Osteoblast (primary cell): ENCODE data around the gene DDN. TPM values are rescaled to one million over a fixed set of nuclear protein-coding genes. Genes with fewer than 3 reads are reported as not detected.

ENCODE experiments used
- DNase-seq: peaks from one replicate; pipeline ENCODE4 v3.0.0; 2011; ENCODE audit warnings: low spot score, mixed read lengths; ENCODE audit not compliant: insufficient read length; ENCODE audit errors: missing footprints
- H2AFZ ChIP-seq: 2 replicates; pipeline ENCODE4 v1.6.0; 2011; ENCODE audit warnings: mild to moderate bottlenecking, low read length
- H3K27ac ChIP-seq: 2 replicates; pipeline ENCODE4 v1.5.1; 2011; ENCODE audit warnings: mild to moderate bottlenecking, low read depth, low read length, moderate library complexity
- H3K27me3 ChIP-seq: 2 replicates; pipeline ENCODE4 v1.6.0; 2012; ENCODE audit warnings: mild to moderate bottlenecking, control low read depth, inconsistent platforms, low read length, moderate library complexity; ENCODE audit not compliant: insufficient read depth
- H3K36me3 ChIP-seq: 2 replicates; pipeline ENCODE4 v1.5.1; 2011; ENCODE audit warnings: mild to moderate bottlenecking, low read length, control low read depth, moderate library complexity; ENCODE audit not compliant: insufficient read depth
- H3K4me1 ChIP-seq: 2 replicates; pipeline ENCODE4 v1.5.1; 2011; ENCODE audit warnings: mild to moderate bottlenecking, low read length, control low read depth, moderate library complexity; ENCODE audit not compliant: insufficient read depth
- H3K4me2 ChIP-seq: 2 replicates; pipeline ENCODE4 v1.6.0; 2011; ENCODE audit warnings: mild to moderate bottlenecking, low read length; ENCODE audit not compliant: insufficient read depth
- H3K4me3 ChIP-seq: fragments of 200-600 bp; sonication (generic); 3 replicates; pipeline ENCODE4 v1.5.1; 2012; ENCODE audit warnings: mild to moderate bottlenecking, low read length, inconsistent platforms; ENCODE audit not compliant: insufficient read depth
- H3K79me2 ChIP-seq: 2 replicates; pipeline ENCODE4 v1.6.0; 2012; ENCODE audit warnings: mild to moderate bottlenecking, low read length, control low read depth, inconsistent platforms; ENCODE audit not compliant: insufficient read depth
- H3K9me3 ChIP-seq: 2 replicates; pipeline ENCODE4 v1.5.1; 2011; ENCODE audit warnings: low read depth, low read length, control low read depth
- H4K20me1 ChIP-seq: 2 replicates; pipeline ENCODE4 v1.6.0; 2012; ENCODE audit warnings: mild to moderate bottlenecking, low read length, control low read depth; ENCODE audit not compliant: insufficient read depth
- total RNA-seq: library from RNA; depleted of rRNA; stranded (reverse); fragments of >200 nt; gene quantifications from 2 replicates; pipeline ENCODE4 v1.2.3, GENCODE V29; 2012
- TF ChIP-seq, protein P1 (sequence below): IDR thresholded peaks from 2 replicates; pipeline ENCODE4 v1.5.1; 2011; ENCODE audit warnings: mild to moderate bottlenecking, low read depth, low read length, moderate library complexity; ENCODE audit errors: extremely low read depth

Gene DDN
- total RNA-seq, 1 donor: under 0.01 TPM

GRCh38 chr12:48988030-48988649, 11.0 kb downstream of the DDN start:
- no peak overlapping the region for H3K4me2 ChIP-seq

GRCh38 chr12:48986720-48987291, 12.4 kb downstream of the DDN start:
- Histone ChIP-seq H2AFZ (no peak overlapping the region), H3K36me3 (no peaks in the 10 kb centered on the region), H3K79me2 (no peaks in the 10 kb centered on the region), H3K27ac (no peak overlapping the region), H3K4me3 (no peak overlapping the region), H4K20me1 (no peaks in the 10 kb centered on the region), H3K4me1 (no peaks in the 10 kb centered on the region), H3K27me3 (peaks cover 63% of the 10 kb centered on the region), H3K9me3 (no peaks in the 10 kb centered on the region), H3K4me2 (no peak overlapping the region)
- TF ChIP-seq, protein P1, sequence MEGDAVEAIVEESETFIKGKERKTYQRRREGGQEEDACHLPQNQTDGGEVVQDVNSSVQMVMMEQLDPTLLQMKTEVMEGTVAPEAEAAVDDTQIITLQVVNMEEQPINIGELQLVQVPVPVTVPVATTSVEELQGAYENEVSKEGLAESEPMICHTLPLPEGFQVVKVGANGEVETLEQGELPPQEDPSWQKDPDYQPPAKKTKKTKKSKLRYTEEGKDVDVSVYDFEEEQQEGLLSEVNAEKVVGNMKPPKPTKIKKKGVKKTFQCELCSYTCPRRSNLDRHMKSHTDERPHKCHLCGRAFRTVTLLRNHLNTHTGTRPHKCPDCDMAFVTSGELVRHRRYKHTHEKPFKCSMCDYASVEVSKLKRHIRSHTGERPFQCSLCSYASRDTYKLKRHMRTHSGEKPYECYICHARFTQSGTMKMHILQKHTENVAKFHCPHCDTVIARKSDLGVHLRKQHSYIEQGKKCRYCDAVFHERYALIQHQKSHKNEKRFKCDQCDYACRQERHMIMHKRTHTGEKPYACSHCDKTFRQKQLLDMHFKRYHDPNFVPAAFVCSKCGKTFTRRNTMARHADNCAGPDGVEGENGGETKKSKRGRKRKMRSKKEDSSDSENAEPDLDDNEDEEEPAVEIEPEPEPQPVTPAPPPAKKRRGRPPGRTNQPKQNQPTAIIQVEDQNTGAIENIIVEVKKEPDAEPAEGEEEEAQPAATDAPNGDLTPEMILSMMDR: no peak
- peak; percentile 62 for DNase-seq

More at GRCh38 chr12:48988030-48988649, 11.0 kb downstream of the DDN start:
- no peaks in the 10 kb centered on the region for H3K4me1 ChIP-seq
- peak; percentile 93 for DNase-seq
- H3K4me3 ChIP-seq: no peak overlapping the region
- no peaks in the 10 kb centered on the region for H4K20me1 ChIP-seq
- H3K36me3 ChIP-seq: no peaks in the 10 kb centered on the region
- no peaks in the 10 kb centered on the region for H3K79me2 ChIP-seq
- H3K27ac ChIP-seq: no peak overlapping the region
- H3K9me3 ChIP-seq: no peaks in the 10 kb centered on the region
- H2AFZ ChIP-seq: no peak overlapping the region
- TF ChIP-seq, protein P1: peak; percentile 93
- H3K27me3 ChIP-seq: peaks cover 56% of the 10 kb centered on the region

DNA sequence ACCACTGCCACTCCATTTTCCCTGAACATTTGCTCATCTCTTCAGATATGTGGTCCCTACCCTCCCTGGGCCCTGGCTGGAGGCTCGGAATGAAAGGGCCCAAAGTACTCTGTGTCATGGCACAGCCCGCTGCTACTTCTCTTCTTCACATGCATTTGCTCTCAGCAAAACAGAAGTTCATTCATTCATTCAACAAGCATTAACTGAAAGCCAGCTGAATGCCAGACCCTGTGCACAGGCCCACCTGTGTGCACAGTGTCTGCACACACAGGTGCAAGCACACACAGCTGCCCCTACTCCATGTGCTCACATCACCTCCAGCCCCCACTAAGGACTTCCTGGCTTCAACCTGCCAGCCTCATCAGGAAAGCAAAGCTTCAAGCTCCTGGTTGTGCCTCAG, 13.3 kb downstream of the DDN start:
- Histone ChIP-seq H3K9me3 (no peaks in the 10 kb centered on the region), H3K36me3 (no peaks in the 10 kb centered on the region), H3K27ac (no peak overlapping the region), H3K27me3 (peaks cover 72% of the 10 kb centered on the region), H3K4me1 (no peaks in the 10 kb centered on the region), H3K4me3 (no peak overlapping the region), H3K79me2 (no peaks in the 10 kb centered on the region), H4K20me1 (no peaks in the 10 kb centered on the region), H2AFZ (no peak overlapping the region), H3K4me2 (no peak overlapping the region)
- TF ChIP-seq, protein P1: no peak
- peak; percentile 29 for DNase-seq

DNA sequence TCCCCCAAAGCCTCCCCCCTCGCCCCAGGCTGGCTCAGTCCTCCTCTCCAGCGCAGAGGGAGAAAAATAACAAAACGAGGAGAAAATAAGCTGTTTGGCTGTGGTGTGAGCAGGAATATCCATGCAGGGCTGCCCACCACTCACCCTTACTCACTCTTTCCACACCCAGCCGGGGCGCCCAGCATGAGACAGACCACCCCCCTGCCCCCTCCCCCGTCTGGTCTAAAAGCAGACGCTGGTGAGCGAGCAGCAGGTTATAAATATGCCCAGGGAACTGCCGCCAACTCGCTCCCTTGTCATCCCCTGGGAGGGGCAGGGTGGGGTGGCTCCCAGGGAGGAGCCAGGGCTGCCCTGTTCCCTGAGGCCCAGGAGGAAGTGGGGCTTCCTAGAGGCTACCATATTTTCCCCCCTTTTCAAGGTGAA, 13.7 kb downstream of the DDN start:
- Histone ChIP-seq H3K9me3 (no peaks in the 10 kb centered on the region), H3K27me3 (peaks cover 76% of the 10 kb centered on the region), H3K36me3 (no peaks in the 10 kb centered on the region), H3K79me2 (no peaks in the 10 kb centered on the region), H4K20me1 (no peaks in the 10 kb centered on the region), H2AFZ (no peak overlapping the region), H3K4me2 (no peak overlapping the region), H3K4me3 (no peak overlapping the region), H3K27ac (no peak overlapping the region), H3K4me1 (no peaks in the 10 kb centered on the region)
- peak; percentile 64 for DNase-seq
- TF ChIP-seq, protein P1: no peak
